HG02763 (cell line): ENCODE results near the gene CD63.

Source experiments
- ATAC-seq: cut with Tn5 transposase; IDR thresholded peaks from one replicate; pipeline ENCODE4 v1.9.1; 2021; ENCODE audit warnings: mild to moderate bottlenecking, moderate library complexity; ENCODE audit not compliant: unreplicated experiment

CD63 gene

GRCh38 chr12:55693323-55694187 lies 35.3 kb downstream of the CD63 start:
- ATAC-seq, result no peak

GRCh38 chr12:55692631-55693322 lies 36.0 kb downstream of the CD63 start:
- no peak for ATAC-seq

- no peak for ATAC-seq
These were observed 39.8 kb downstream of the CD63 start for GRCh38 chr12:55688716-55689655.

- ATAC-seq, result no peak
These were observed 41.1 kb downstream of the CD63 start for GRCh38 chr12:55687746-55688145.

- no peak for ATAC-seq
These were observed 42.3 kb downstream of the CD63 start for GRCh38 chr12:55686366-55687010.

GRCh38 chr12:55685671-55686070 lies 43.1 kb downstream of the CD63 start:
- ATAC-seq, result no peak

- no peak for ATAC-seq
These were observed 43.9 kb downstream of the CD63 start for GRCh38 chr12:55684761-55685370.

- no peak for ATAC-seq
These were observed 45.1 kb downstream of the CD63 start for GRCh38 chr12:55683676-55684075.

GRCh38 chr12:55682087-55682796 lies 46.6 kb downstream of the CD63 start:
- ATAC-seq, result no peak

GRCh38 chr12:55681142-55682077 lies 47.4 kb downstream of the CD63 start:
- no peak for ATAC-seq

- no peak for ATAC-seq
These were observed 49.1 kb downstream of the CD63 start for GRCh38 chr12:55679691-55680090.

- no peak for ATAC-seq
These were observed 52.1 kb downstream of the CD63 start for GRCh38 chr12:55676707-55677106.

GRCh38 chr12:55675666-55676065 lies 53.1 kb downstream of the CD63 start:
- no peak for ATAC-seq
